IPS-15b (cell line): ENCODE results near the gene TRPM1.

Experiments
- H3K27me3 ChIP-seq: one replicate; pipeline ENCODE4 v1.6.1; 2013; ENCODE audit warnings: low read length; ENCODE audit not compliant: control insufficient read depth, insufficient read depth
- H3K36me3 ChIP-seq: one replicate; pipeline ENCODE4 v1.6.1; 2013; ENCODE audit warnings: low read length; ENCODE audit not compliant: control insufficient read depth, insufficient read depth
- H3K4me1 ChIP-seq: one replicate; pipeline ENCODE4 v1.6.1; 2013; ENCODE audit warnings: mild to moderate bottlenecking, low read length; ENCODE audit not compliant: control insufficient read depth, insufficient read depth
- H3K4me3 ChIP-seq: one replicate; pipeline ENCODE4 v1.5.1; 2013; ENCODE audit warnings: low read depth, low read length
- H3K9ac ChIP-seq: one replicate; pipeline ENCODE4 v1.6.1; 2013; ENCODE audit warnings: low read depth, mild to moderate bottlenecking, low read length
- H3K9me3 ChIP-seq: one replicate; pipeline ENCODE4 v1.6.1; 2013; ENCODE audit warnings: mild to moderate bottlenecking, low read length; ENCODE audit not compliant: control insufficient read depth, insufficient read depth

Gene TRPM1

DNA sequence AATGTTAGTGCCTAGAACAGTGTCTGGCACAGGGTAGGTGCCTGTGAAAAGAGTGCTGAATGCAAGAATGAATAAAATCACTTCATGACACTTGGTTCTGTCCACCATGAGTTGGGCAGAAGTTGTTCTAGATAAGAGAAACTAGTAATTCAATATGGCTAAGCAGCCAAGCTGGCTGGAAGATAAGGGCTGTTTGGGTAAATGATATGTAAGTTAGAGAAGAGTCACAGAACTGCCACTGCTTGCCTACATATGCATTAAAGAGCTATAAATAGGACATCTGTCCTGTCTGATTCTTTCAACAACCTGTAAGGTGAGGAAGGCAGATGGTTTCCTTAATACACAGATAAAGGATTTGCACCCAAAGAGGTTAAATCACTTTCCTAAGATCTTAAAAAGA lies 123.2 kb downstream of the TRPM1 start:
- Histone ChIP-seq H3K4me3 (no peak overlapping the region), H3K36me3 (no peaks in the 10 kb centered on the region), H3K9ac (no peak overlapping the region), H3K9me3 (no peaks in the 10 kb centered on the region), H3K4me1 (no peaks in the 10 kb centered on the region), H3K27me3 (no peaks in the 10 kb centered on the region)

- H3K36me3 ChIP-seq: no peaks in the 10 kb centered on the region
- no peaks in the 10 kb centered on the region for H3K4me1 ChIP-seq
Measured at GRCh38 chr15:30974112-30974511, 127.4 kb downstream of the TRPM1 start.

GRCh38 chr15:30973379-30973778 lies 128.1 kb downstream of the TRPM1 start:
- Histone ChIP-seq H3K9ac (no peak overlapping the region), H3K4me3 (no peak overlapping the region), H3K36me3 (no peaks in the 10 kb centered on the region), H3K9me3 (no peaks in the 10 kb centered on the region), H3K4me1 (no peaks in the 10 kb centered on the region), H3K27me3 (no peaks in the 10 kb centered on the region)

More at GRCh38 chr15:30974112-30974511, 127.4 kb downstream of the TRPM1 start:
- Histone ChIP-seq H3K4me3 (no peak overlapping the region), H3K9me3 (no peaks in the 10 kb centered on the region), H3K9ac (no peak overlapping the region), H3K27me3 (no peaks in the 10 kb centered on the region)

GRCh38 chr15:30969724-30970123 lies 131.8 kb downstream of the TRPM1 start:
- no peaks in the 10 kb centered on the region for H3K27me3 ChIP-seq
- H3K36me3 ChIP-seq: no peaks in the 10 kb centered on the region
- H3K9me3 ChIP-seq: no peaks in the 10 kb centered on the region
- no peaks in the 10 kb centered on the region for H3K4me1 ChIP-seq
- no peak overlapping the region for H3K9ac ChIP-seq
- H3K4me3 ChIP-seq: no peak overlapping the region

DNA sequence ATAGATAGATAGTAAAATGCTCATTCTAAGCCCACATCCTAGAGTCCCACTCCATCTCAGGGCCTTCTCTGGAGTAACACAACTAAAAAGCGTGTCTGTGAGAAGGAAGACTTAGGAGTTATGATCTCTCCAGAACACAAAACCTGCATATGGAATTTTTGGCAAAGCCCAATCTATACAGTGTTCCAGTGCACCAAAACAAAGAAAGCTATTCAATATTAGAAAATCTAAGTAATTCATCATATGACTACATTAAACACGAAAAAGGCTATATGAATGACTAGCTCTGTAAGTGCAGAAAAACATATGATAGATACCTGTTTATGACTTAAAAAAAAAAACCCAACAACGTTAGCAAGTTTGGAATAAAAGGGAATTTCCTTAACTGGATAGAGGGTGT lies 137.8 kb downstream of the TRPM1 start:
- no peaks in the 10 kb centered on the region for H3K4me1 ChIP-seq
- H3K9me3 ChIP-seq: no peaks in the 10 kb centered on the region
- H3K9ac ChIP-seq: no peak overlapping the region
- no peak overlapping the region for H3K4me3 ChIP-seq
- H3K36me3 ChIP-seq: peaks cover 3% of the 10 kb centered on the region
- no peaks in the 10 kb centered on the region for H3K27me3 ChIP-seq

DNA sequence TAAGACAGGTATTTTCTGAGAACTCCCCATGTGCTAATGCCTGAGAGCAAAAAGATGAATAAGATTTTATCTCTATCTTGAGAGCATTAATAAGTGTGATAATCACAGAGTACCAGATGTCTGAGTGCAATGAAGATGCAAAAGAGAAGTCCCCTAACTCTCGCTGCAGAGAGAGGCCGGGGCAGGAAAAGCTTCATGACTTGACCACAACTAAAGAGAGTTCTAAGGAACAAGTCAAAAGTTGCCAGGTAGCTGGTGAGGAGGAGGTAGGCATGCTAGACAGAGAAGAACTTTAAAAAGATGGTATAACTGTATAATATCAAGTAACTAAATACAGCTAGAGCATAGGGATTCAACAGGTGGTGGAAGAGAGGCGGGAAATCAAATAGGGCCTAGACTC lies 138.9 kb downstream of the TRPM1 start:
- H3K4me3 ChIP-seq: no peak overlapping the region
- peaks cover 3% of the 10 kb centered on the region for H3K36me3 ChIP-seq
- no peak overlapping the region for H3K9ac ChIP-seq
- no peaks in the 10 kb centered on the region for H3K9me3 ChIP-seq
- H3K27me3 ChIP-seq: no peaks in the 10 kb centered on the region
- no peaks in the 10 kb centered on the region for H3K4me1 ChIP-seq

DNA sequence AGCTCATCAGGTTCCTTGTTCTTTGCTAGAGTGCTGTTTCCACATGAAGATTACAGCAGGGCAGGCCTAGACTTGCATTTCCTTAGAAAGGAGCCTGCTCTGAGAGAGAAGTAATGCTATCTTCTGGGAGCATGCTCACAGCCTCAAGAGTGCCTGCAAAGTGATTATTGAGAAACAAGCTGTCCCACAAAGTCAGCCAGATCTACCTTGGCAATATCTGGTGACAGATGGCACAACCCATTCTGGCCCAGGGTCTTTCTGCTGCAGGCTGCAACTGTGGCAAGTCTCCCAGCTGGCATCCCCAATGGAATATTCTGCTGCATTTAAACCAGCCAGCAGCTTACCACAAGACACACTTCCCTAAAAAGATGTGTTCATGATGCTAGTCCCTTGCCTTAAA lies 139.4 kb downstream of the TRPM1 start:
- Histone ChIP-seq H3K36me3 (peaks cover 3% of the 10 kb centered on the region), H3K4me3 (no peak overlapping the region), H3K4me1 (no peaks in the 10 kb centered on the region), H3K9me3 (no peaks in the 10 kb centered on the region), H3K9ac (no peak overlapping the region), H3K27me3 (no peaks in the 10 kb centered on the region)

GRCh38 chr15:30958219-30958618 lies 143.3 kb downstream of the TRPM1 start:
- Histone ChIP-seq H3K4me3 (no peak overlapping the region), H3K9me3 (no peaks in the 10 kb centered on the region), H3K36me3 (peaks cover 4% of the 10 kb centered on the region), H3K4me1 (no peaks in the 10 kb centered on the region), H3K27me3 (no peaks in the 10 kb centered on the region), H3K9ac (no peak overlapping the region)

DNA sequence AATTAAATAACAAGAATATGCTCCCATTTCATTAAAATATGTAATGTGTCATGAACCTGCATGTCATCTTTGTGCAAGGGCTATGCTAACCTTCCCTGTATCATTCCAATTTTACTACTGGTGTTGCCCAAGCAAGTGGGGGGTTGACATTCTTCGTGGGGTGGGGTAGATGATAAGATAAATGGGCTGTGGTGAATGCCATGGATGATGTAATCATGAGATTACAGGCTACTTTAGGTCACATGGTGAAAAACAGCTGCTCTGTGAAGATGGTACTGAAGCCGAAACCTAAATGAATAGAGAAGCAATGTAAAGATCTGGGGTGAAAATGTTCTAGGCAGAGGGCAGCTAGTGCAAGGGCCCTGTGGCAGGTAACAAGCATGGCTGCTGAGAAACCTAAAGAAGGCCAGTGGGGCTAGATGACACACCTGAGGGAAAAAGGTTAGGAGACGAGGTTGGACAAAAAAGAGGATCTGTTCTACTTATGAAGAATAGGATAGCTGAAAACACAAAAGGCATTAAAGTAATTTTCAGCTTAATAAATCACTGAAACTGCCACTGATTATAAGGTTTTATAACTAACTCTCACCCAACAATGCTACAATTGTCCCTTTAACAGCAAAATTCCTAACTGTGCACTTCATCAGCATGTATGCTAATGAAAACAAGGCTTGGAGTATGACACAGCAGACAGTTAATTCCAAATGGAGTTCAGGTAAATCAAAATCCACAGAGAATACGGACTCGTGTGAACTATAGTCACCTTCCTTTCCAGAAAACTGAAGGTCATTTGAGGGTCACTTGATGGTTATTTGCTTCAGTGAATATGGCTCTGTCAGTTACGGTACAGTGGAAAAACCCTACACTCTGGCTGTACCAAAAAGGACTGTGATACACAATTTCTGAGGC lies 145.1 kb downstream of the TRPM1 start:
- Histone ChIP-seq H3K4me1 (no peaks in the 10 kb centered on the region), H3K4me3 (no peak overlapping the region), H3K9me3 (no peaks in the 10 kb centered on the region), H3K27me3 (no peaks in the 10 kb centered on the region), H3K9ac (no peak overlapping the region), H3K36me3 (peaks cover 10% of the 10 kb centered on the region)

DNA sequence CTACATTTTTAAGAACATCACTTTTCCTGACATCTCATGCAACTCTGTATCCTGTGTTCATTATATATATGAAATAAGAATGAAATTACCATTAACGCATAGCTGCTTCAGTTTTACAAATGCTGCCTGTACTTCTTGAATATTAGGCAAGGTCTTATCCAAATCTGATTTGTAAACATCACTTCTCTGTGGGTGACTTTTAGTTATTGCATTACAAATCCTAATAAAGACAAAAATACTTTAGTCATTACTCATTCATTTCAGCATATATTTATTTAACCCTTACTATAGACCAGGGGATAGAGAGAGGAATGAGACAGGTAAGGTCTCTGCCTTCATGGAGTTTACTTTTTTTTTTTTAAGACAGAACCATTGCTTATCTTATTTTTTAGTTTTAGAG lies 146.9 kb downstream of the TRPM1 start:
- Histone ChIP-seq H3K4me1 (no peaks in the 10 kb centered on the region), H3K36me3 (peaks cover 7% of the 10 kb centered on the region), H3K9me3 (no peaks in the 10 kb centered on the region), H3K9ac (no peak overlapping the region), H3K4me3 (no peak overlapping the region), H3K27me3 (no peaks in the 10 kb centered on the region)

GRCh38 chr15:30953731-30954378 lies 147.7 kb downstream of the TRPM1 start:
- Histone ChIP-seq H3K9me3 (no peaks in the 10 kb centered on the region), H3K36me3 (peaks cover 7% of the 10 kb centered on the region), H3K4me1 (no peaks in the 10 kb centered on the region), H3K27me3 (no peaks in the 10 kb centered on the region), H3K4me3 (no peak overlapping the region), H3K9ac (no peak overlapping the region)

GRCh38 chr15:30953183-30953582 lies 148.3 kb downstream of the TRPM1 start:
- Histone ChIP-seq H3K4me1 (no peaks in the 10 kb centered on the region), H3K36me3 (peaks cover 7% of the 10 kb centered on the region), H3K27me3 (no peaks in the 10 kb centered on the region), H3K9me3 (no peaks in the 10 kb centered on the region), H3K9ac (no peak overlapping the region), H3K4me3 (no peak overlapping the region)
